HepG2 (cell line): ENCODE measurements around the gene HMCN2. TPM values are rescaled to one million over a fixed set of nuclear protein-coding genes. Genes with fewer than 3 reads are reported as not detected.

Experiments used
- MYC ChIP-seq: sonication (generic); formaldehyde crosslinking; IDR thresholded peaks from 2 replicates; pipeline ENCODE4 v1.9.0; 2021; ENCODE audit warnings: missing genetic modification reagents, borderline replicate concordance
- NFKB2 ChIP-seq: sonication (generic); formaldehyde crosslinking; IDR thresholded peaks from 2 replicates; pipeline ENCODE4 v1.4.0; 2020; ENCODE audit warnings: missing genetic modification reagents, borderline replicate concordance
- NR3C1 ChIP-seq: sonication (generic); formaldehyde crosslinking; IDR thresholded peaks from 2 replicates; pipeline ENCODE4 v1.4.0; 2020; ENCODE audit warnings: missing genetic modification reagents
- RERE ChIP-seq: IDR thresholded peaks from 2 replicates; pipeline ENCODE4 v1.6.1; 2016; ENCODE audit warnings: low read depth, missing genetic modification reagents, missing compliant biosample characterization
- SMAD9 ChIP-seq: sonication (generic); formaldehyde crosslinking; IDR thresholded peaks from 2 replicates; pipeline ENCODE4 v1.5.1; 2020; ENCODE audit warnings: mild to moderate bottlenecking, missing genetic modification reagents
- ZFP41 ChIP-seq: sonication (generic); formaldehyde crosslinking; IDR thresholded peaks from 2 replicates; pipeline ENCODE4 v1.4.0; 2020; ENCODE audit warnings: mild to moderate bottlenecking, missing genetic modification reagents, borderline replicate concordance
- polyA plus RNA-seq, 8 experiments: library from polyadenylated mRNA; depleted of rRNA in 3 of 8; stranded (reverse) in 7 of 8; unstranded in 1 of 8; fragments of >200 nt; fragmentation: Illumina TruSeq in 4 of 8; extraction: Trizol in 4 of 8; gene quantifications; 2 replicates each; pipeline versions ENCODE4 v1.2.1 to v1.2.3, GENCODE V29; 2011 to 2016; ENCODE audit warnings: low read depth in 4 of 8, missing spikeins in 1 of 8, mixed read lengths in 1 of 8; ENCODE audit not compliant: insufficient read depth in 1 of 8
- total RNA-seq, 5 experiments: library from RNA; depleted of rRNA; stranded (reverse); fragments of >200 nt; fragmentation: Illumina TruSeq; extraction: Trizol; gene quantifications; 2 replicates each; pipeline ENCODE4 v1.2.3, GENCODE V29; 2016; ENCODE audit warnings: low read depth in 1 of 5
- TF ChIP-seq, protein P1 (sequence below): sonication (generic); formaldehyde crosslinking; IDR thresholded peaks from 2 replicates; pipeline ENCODE4 v1.4.0; 2020; ENCODE audit warnings: missing genetic modification reagents, borderline replicate concordance

HMCN2 gene
- total and polyA plus RNA-seq, 2 of the 13 experiments (the other 11 are each of a cell fraction or from before 2014, with no cell fraction given): 0.09 TPM; not detected in 1

GRCh38 chr9:130289711-130290241 is 24.2 kb downstream of the HMCN2 start (continued):
- TF ChIP-seq RERE (CRISPR knock-in tag): no peak
- TF ChIP-seq, protein P1, sequence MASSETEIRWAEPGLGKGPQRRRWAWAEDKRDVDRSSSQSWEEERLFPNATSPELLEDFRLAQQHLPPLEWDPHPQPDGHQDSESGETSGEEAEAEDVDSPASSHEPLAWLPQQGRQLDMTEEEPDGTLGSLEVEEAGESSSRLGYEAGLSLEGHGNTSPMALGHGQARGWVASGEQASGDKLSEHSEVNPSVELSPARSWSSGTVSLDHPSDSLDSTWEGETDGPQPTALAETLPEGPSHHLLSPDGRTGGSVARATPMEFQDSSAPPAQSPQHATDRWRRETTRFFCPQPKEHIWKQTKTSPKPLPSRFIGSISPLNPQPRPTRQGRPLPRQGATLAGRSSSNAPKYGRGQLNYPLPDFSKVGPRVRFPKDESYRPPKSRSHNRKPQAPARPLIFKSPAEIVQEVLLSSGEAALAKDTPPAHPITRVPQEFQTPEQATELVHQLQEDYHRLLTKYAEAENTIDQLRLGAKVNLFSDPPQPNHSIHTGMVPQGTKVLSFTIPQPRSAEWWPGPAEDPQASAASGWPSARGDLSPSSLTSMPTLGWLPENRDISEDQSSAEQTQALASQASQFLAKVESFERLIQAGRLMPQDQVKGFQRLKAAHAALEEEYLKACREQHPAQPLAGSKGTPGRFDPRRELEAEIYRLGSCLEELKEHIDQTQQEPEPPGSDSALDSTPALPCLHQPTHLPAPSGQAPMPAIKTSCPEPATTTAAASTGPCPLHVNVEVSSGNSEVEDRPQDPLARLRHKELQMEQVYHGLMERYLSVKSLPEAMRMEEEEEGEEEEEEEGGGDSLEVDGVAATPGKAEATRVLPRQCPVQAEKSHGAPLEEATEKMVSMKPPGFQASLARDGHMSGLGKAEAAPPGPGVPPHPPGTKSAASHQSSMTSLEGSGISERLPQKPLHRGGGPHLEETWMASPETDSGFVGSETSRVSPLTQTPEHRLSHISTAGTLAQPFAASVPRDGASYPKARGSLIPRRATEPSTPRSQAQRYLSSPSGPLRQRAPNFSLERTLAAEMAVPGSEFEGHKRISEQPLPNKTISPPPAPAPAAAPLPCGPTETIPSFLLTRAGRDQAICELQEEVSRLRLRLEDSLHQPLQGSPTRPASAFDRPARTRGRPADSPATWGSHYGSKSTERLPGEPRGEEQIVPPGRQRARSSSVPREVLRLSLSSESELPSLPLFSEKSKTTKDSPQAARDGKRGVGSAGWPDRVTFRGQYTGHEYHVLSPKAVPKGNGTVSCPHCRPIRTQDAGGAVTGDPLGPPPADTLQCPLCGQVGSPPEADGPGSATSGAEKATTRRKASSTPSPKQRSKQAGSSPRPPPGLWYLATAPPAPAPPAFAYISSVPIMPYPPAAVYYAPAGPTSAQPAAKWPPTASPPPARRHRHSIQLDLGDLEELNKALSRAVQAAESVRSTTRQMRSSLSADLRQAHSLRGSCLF (CRISPR knock-in tag): no peak
- no peak for TF ChIP-seq ZFP41 (CRISPR knock-in tag)
- no peak for TF ChIP-seq NFKB2
- no peak for TF ChIP-seq SMAD9 (CRISPR knock-in tag)
- no peak for TF ChIP-seq MYC
- no peak for TF ChIP-seq NR3C1 (CRISPR knock-in tag)
